CD4-positive, alpha-beta T cell treated with Interleukin-4 for 1 hour (primary cell): ENCODE data around the gene PAXIP1.

ENCODE experiments used
- DNase-seq, 2 donors: peaks; one replicate each; pipeline ENCODE4 v3.0.0-alpha.2; 2020 to 2022

PAXIP1 gene

GRCh38 chr7:154990964-154991540 lies 11.9 kb downstream of the PAXIP1 start:
- DNase-seq = no peak

DNA sequence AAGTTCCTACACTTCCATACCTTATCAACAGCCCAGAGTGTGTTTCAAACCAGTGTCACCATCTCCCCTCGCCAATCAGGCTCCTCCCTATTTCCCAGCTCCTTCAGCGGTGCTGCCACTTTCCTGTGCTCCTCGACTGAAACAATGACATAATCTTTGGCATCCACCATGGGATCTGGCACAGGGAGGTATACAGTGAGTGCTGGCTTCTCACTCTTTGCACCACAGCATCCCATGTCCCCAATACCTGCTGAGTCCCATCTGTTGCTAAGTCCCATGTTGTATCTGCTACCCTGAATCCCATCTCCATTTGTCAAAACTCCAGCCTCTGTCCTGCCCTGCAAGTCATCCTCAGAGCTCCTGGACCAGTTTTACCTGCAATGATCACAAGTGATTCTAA lies 15.4 kb downstream of the PAXIP1 start:
- no peak for DNase-seq

DNA sequence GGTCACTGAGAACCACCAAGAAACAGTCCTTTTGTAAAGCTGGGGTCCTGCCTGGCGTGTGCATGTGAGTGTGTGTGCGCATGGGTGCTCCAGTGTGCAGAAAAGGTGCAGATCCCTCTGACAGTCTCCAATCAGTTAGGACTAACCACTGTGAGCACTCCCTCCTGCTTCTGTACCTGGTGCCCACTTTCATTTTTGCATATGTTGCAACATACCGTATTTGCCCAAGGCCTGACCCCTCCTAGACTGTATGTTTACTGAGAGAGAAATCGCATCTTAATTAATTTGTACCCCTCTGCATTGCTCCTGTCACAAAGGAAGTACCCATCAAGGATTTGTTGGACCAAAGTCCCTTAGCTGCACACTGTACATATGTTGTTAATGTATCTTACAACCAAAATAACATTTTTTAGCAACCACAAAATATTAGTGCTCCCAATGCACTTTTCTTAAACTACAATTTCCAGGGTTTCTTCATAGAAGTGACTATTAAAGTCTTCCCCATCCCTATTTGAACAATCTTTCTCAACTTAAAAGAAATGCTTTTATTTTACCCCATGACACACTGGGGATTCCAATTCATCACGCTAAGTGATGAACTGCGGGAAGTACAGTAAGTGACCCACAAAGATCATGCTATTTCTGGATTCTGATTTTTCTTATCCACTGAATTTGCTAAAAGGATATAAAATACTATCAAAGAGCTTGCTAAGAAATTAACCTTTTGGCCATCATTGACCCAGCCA lies 16.6 kb downstream of the PAXIP1 start:
- no peak for DNase-seq

DNA sequence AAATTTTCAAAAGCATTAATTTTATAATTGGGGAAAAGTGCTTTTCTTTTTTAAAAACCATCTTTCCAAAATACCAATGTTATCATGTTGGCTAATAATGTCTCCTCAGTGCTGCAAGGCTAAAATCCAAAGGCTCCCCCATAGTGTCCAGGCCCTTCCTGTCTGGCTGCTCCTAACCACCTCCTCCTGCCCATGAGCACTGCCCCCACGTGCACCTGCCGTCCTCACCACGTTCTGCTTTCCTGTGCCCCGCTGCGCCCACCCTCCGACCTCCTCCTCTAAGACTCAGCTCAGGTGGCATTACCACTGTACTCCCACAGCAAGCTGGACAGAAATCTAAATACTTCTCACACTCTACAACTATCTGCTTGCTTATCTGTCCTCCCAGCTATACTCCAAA lies 17.7 kb downstream of the PAXIP1 start:
- DNase-seq = no peak

DNA sequence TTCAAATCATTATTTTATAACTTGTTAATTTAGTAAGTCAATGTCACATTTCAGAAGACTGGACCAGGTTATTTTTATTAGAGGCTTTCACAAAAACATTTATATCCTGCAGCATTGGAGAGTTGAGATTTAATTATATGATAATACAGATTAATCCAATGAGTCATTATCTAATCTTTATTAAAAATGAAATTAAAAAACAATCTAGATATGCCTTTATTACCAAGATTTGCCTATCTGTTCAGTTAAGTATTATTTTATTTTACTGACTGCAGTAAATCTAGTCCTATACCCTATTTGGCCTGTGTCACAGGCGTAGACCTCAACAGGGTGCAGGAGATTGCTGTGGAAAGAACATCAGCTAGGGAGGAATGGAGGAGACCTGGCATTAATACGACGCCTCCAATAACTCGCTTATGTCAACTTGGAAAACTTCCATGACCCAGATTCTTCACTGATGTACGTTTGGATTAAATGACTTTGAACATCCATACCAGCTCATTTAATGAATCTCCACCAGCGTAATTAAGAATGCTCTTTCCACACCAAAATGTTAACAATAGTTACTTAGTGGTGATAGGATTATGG lies 18.2 kb downstream of the PAXIP1 start:
- DNase-seq = no peak

DNA sequence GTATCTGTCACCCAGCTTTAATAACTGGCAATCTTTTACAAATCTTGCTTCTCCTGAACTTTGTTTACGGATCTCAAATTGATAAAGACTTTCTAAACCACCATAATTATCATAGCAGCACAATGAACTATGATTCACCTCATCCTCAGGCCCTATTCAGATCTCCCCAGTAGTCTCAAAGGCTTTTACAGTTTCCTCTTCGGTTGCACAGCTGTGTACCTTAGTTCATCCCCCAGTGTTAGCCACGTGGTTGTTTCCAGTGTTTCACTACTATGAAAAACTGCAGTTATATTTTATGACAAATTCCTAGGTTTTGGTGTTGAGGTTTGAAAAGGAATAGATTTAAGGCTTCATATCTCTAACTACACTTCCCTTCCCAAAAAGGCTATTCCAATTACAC lies 24.9 kb downstream of the PAXIP1 start:
- DNase-seq = no peak

GRCh38 chr7:154977250-154977649 lies 25.7 kb downstream of the PAXIP1 start:
- DNase-seq = no peak

GRCh38 chr7:154976844-154977243 lies 26.1 kb downstream of the PAXIP1 start:
- DNase-seq = no peak

GRCh38 chr7:154975984-154976383 lies 26.9 kb downstream of the PAXIP1 start:
- no peak for DNase-seq

DNA sequence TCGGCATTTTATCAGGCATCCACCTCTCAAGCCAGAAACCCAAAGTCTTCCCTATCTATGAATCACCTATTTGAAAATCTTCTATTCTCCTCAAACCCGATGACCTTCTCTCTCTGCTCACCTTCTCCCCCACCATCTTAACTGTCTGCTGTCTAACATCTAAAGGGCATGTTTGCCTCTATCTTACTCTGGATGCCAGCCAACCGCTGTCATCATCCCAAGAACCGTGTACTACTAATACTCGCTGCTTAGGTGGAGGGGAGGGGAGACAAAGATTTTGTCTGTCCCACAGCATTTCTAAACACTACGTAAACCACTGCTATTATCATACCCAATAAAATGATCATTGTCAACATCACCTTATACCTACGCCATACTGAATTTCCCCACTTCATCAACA lies 29.5 kb downstream of the PAXIP1 start:
- no peak for DNase-seq

GRCh38 chr7:154968336-154969001 lies 34.5 kb downstream of the PAXIP1 start:
- DNase-seq = no peak

DNA sequence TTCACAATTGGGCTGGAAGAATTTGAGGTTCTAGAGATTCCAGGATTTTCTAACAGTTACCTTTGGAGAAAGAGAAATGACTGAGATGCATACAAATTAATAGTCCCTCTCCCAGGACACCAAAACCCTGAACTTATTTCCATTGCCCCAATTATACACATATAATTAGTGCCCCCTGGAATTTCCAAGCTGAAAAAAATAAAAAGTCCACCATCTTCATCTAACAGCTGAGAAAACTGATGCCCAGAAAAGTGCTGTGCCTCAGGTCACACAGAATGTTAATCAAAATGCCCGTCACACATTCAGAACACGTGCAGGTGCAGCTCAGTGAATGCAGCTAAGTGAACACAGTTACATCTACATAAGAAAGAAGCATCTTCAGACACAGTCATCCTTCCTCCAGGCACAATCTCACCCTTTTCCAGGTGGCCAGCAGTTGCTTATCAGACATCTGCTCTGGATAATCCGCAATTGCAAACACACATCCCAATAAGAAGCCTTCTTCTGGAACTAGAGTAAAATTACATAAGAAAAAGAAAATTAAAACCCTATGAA lies 35.4 kb downstream of the PAXIP1 start:
- DNase-seq = no peak

DNA sequence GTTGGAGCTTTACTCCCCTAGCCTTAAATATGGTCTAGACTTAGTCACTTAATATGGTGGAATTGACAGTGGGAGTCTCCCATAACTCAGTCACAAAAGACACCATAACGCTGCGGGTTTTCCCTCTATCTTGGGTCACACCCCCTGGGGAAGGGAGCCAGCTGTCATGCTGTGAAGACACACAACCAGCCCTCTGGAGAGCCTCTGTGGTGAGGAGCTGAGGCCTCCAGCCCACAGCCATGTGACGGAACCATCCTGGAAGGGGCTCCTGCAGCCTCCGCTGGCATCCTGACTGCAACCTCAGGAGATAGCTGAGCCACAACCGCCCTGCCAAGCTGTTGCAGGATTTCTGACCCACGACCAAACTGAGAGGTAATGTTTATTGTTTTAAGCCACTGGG lies 37.9 kb downstream of the PAXIP1 start:
- no peak for DNase-seq

DNA sequence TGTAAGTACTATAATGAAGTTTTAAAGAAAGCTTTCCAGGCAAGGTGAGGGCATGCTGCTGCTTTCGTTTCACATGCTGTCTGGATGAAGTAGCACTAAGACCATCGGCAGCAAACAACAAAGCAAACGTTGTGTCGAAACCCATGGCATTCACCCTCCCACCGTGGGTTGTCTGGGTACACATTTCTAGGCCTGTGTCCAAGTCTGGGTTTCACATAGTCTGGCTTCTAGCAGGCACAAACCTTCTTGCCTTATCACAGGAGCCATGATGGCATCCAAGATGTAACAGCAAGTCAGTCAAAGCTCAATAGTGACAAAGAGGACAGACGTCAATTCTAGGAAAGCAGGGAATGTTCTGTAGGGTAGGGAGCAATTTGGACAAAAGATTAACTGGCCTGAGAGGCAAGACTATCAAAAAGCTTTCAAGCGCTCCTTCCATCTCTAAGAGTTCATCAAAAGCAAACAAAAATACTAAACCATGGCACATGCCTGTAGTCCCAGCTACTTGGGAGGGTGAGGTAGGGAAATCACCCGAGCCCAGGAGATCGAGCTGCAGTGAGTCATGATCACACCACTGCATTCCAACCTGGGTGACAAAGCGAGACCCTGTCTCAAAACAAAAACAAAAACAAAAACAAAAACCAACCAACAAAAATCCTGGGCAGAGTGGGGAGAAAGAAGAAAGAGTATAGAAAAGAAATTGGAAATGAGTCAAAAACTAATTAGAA lies 42.7 kb downstream of the PAXIP1 start:
- no peak for DNase-seq

GRCh38 chr7:154956427-154956826 lies 46.5 kb downstream of the PAXIP1 start:
- no peak for DNase-seq

GRCh38 chr7:154953006-154953684 lies 49.8 kb downstream of the PAXIP1 start:
- DNase-seq = peak; percentile 63 to 69

DNA sequence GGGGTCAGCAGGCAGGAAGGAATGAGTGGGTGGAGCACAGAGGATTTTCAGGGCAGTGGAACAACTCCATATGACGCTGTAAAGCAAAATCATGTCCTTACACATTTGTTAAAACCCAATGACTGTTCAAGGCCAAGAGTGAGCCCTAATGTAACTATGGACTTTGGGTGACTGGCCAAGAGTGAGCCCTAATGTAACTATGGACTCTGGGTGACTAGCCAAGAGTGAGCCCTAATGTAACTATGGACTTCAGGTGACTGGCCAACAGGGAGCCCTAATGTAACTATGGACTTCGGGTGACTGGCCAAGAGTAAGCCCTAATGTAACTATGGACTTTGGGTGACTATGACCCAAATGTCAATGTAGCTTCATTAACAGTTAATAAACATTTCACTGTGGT lies 52.0 kb downstream of the PAXIP1 start:
- no peak for DNase-seq

- DNase-seq = no peak
Measured at GRCh38 chr7:154947604-154948003, 55.3 kb downstream of the PAXIP1 start.

- no peak for DNase-seq
Measured at GRCh38 chr7:154946166-154946565, 56.8 kb downstream of the PAXIP1 start.

DNA sequence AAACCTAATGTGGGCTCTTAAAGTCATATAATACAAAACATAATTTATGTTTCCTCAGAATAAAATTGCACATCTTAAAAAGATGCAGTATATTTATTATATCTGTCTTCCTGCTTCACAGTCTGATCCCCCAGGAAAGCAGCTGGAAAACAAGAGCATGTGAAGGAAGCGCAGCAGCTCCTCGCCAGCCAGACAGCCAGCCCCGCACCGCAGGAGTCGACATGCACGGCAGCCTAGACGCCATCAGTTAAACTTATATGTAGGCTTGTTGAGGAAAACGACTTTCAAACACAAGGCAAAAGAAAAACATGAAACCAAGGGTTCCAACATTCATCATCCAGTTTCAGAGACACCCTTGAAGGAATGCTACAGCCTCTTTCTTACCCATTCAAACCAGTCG lies 59.0 kb downstream of the PAXIP1 start:
- DNase-seq = no peak

DNA sequence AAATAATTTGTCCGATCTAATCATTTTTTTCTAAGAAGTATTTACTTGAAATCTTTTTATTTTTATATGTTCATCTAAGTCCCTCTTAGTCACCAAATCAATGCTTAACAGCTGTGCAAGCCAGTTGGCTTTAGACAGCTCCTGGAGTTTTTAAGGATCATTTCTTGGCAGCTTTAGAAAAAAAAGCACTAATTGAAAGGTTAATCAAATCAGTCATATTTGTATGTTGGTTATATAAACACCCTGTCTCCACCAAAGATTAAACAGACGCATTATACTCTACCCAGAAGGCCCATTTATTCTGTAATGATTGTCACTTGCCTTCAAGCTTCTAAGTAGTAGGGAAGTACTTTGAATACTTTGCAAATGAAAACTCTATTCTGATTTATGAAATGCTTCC lies 60.2 kb downstream of the PAXIP1 start:
- no peak for DNase-seq

GRCh38 chr7:154937837-154938236 lies 65.1 kb downstream of the PAXIP1 start:
- no peak for DNase-seq
